ENCODE data around the gene SNX8.

- TF ChIP-seq SMC3 (conservative IDR thresholded peaks at IDR 0.05; ENCODE audit: insufficient read depth, low read depth, low read length) (no peak), SLC30A9 (CRISPR knock-in tag; IDR thresholded peaks at IDR 0.05) (no peak), REST (IDR thresholded peaks at IDR 0.05; ENCODE audit: borderline replicate concordance) (no peak), REST (CRISPR knock-in tag; IDR thresholded peaks at IDR 0.05; ENCODE audit: low read depth) (no peak), NFXL1 (CRISPR knock-in tag; IDR thresholded peaks at IDR 0.05) (no peak), PTBP1 (IDR thresholded peaks at IDR 0.05; ENCODE audit: low read depth, low read length) (no peak), RCOR1 (IDR thresholded peaks at IDR 0.05; ENCODE audit: borderline replicate concordance in 1 of 2, low read depth in 2 of 2, low read length in 2 of 2) (no peak), DDX20 (tag; IDR thresholded peaks at IDR 0.05; ENCODE audit: low read depth) (no peak)
Measured at GRCh38 chr7:2350055-2350454, 35.8 kb upstream of the SNX8 start.

Data from K562 (cell line).